AG09309 (cell line): ENCODE measurements around the gene TRIM46.
"Not testable (repeated sequence)": the region's sequence is repeated elsewhere in the genome, so short reads cannot be mapped to it uniquely, and the experiment has no call there.

Experiments
- DNase-seq: peaks from one replicate; pipeline ENCODE4 v3.0.0-alpha.2; 2010; ENCODE audit warnings: low read depth
- H3K4me3 ChIP-seq: 2 replicates; pipeline ENCODE4 v1.5.1; 2011; ENCODE audit warnings: mild to moderate bottlenecking, low read depth, low read length, moderate library complexity; ENCODE audit not compliant: control insufficient read depth
- TF ChIP-seq, protein P1 (sequence below): IDR thresholded peaks from 2 replicates; pipeline ENCODE4 v1.5.1; 2011; ENCODE audit warnings: mild to moderate bottlenecking, low read depth, low read length, inconsistent platforms; ENCODE audit not compliant: insufficient read depth, control insufficient read depth; ENCODE audit errors: missing control alignments

TRIM46 gene

GRCh38 chr1:155208541-155209311 is 35.1 kb downstream of the TRIM46 start, which contains the start of gene MTX1:
TSS of gene MTX1 (plus strand) at chr1:155208695. CDS start at chr1:155208805, 110 bp downstream.
- H3K4me3 ChIP-seq, result peak within 1 kb of the TSS; percentile 83
- DNase-seq, result no peak
- TF ChIP-seq, protein P1, sequence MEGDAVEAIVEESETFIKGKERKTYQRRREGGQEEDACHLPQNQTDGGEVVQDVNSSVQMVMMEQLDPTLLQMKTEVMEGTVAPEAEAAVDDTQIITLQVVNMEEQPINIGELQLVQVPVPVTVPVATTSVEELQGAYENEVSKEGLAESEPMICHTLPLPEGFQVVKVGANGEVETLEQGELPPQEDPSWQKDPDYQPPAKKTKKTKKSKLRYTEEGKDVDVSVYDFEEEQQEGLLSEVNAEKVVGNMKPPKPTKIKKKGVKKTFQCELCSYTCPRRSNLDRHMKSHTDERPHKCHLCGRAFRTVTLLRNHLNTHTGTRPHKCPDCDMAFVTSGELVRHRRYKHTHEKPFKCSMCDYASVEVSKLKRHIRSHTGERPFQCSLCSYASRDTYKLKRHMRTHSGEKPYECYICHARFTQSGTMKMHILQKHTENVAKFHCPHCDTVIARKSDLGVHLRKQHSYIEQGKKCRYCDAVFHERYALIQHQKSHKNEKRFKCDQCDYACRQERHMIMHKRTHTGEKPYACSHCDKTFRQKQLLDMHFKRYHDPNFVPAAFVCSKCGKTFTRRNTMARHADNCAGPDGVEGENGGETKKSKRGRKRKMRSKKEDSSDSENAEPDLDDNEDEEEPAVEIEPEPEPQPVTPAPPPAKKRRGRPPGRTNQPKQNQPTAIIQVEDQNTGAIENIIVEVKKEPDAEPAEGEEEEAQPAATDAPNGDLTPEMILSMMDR, result no peak

DNA sequence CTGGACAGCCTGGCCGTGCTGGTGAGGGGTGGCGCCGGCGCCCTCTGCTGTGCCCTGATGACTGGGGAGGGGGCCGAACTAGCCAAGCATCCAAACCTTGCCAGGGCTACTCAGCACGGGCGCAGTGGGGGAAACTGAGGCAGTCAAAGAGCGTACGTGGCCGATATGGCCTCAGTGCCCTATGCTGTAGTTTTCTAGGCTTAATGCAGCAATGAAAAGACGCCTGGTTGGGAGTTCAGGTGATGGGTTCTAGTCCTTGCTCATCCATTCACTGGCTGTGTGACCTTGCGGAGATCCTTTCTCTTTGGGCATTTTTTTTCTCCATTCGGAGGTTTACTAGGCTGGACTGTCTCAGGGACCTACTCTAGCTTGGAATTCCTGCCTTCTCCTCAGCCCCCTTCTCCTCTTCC is 35.7 kb downstream of the TRIM46 start:
- no peak for DNase-seq
- TF ChIP-seq, protein P1, result no peak
- peak overlapping the region; percentile 83 for H3K4me3 ChIP-seq

DNA sequence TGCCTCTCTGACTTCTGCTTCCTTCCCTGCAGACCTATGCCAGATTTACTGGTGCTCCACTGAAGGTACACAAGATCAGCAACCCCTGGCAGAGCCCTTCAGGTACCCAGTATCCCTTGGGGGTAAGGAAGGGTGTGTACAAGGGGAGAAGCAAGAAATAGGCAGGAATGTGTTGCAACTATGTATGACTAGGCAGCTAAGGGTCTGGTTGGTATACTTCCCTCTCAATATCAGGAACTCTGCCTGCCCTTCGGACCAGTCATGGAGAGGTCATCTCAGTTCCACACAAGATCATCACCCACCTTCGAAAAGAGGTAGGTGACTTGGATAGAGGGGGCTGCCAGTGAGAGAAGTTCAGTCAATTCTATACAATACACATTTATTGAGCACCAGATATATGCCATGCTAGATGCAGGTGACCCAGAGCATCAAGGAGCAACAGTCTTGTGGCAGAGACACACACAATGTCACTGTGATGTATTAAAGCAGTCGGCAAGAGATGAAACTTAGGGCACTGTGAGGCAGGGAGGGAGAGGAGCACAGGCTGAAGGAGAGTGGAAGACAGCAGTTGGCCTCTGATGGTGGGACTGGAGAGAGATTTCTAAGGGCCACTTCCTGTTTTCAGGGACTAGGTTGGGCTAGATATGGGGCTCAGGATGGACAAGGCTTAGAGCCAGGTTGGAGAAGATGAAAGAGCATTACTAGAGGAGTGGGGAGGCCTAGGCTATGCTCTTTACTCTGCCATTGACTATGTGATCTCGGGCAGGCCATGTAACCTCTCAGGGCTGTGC is 36.9 kb downstream of the TRIM46 start:
- DNase-seq, result no peak
- H3K4me3 ChIP-seq, result no peak overlapping the region
- TF ChIP-seq, protein P1, result no peak

GRCh38 chr1:155211381-155212050 is 37.9 kb downstream of the TRIM46 start:
- DNase-seq, H3K4me3 ChIP-seq: not testable (repeated sequence)

DNA sequence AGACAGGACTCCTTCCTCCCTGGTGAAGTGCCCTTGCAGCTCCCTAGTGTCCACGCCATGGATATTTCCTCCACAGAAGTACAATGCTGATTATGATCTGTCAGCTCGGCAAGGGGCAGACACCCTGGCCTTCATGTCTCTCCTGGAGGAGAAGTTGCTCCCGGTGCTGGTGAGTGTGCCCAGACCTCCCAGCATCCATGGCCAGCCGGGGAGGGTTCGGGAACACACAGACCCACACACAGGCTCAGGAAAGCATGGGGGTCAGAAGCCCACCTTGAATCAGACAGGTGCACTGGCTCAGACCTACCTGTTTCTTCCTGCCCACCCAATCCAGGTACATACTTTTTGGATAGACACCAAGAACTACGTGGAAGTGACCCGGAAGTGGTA is 38.4 kb downstream of the TRIM46 start:
- not testable (repeated sequence) for DNase-seq, H3K4me3 ChIP-seq

DNA sequence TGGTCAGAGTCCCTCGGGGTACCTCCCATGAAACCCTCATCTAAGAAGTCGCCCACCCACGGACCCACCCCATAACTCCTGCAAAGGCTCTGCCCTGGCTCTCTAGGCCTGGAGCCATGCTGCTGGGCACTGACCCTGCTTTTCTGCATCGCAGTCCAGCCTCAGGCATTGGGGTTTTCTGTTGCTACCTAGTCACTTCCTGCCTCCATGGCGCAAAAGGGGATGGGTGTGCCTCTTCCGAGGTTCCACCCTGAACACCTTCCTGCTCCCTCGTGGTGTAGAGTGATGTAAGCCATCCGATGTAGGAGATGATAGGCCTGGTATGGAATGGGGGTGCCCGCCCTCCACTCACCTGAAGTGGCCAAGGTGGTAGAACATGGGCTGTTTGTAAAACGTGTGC is 41.1 kb downstream of the TRIM46 start:
- H3K4me3 ChIP-seq, DNase-seq: not testable (repeated sequence)

- TF ChIP-seq, protein P1, result no peak
- DNase-seq, result no peak
- no peak overlapping the region for H3K4me3 ChIP-seq
Measured at GRCh38 chr1:155218854-155219591, 45.4 kb downstream of the TRIM46 start.
